SU-DHL-6 (cell line): ENCODE data around the gene PCK2.

Experiments
- H2AFZ ChIP-seq: fragments of 200-600 bp; sonication (generic); 2 replicates; pipeline ENCODE4 v1.6.1; 2014; ENCODE audit warnings: low read depth, mild to moderate bottlenecking, moderate library complexity, mixed read lengths, antibody characterized with exemption, low read length; ENCODE audit not compliant: severe bottlenecking
- H3F3A ChIP-seq: fragments of 200-600 bp; shearing (Covaris generic); 2 replicates; pipeline ENCODE4 v1.6.0; 2016; ENCODE audit warnings: antibody characterized with exemption, mild to moderate bottlenecking; ENCODE audit not compliant: insufficient read depth
- H3K27ac ChIP-seq: fragments of 200-600 bp; sonication (generic); 2 replicates; pipeline ENCODE4 v1.5.1; 2016; ENCODE audit warnings: low read depth, mild to moderate bottlenecking, low read length, moderate library complexity, mixed read lengths
- H3K27me3 ChIP-seq: fragments of 200-600 bp; sonication (generic), shearing (Covaris generic); 2 replicates; pipeline ENCODE4 v1.6.0; 2014; ENCODE audit warnings: mild to moderate bottlenecking, low read length
- H3K36me3 ChIP-seq: fragments of 200-600 bp; sonication (generic); 2 replicates; pipeline ENCODE4 v1.6.1; 2014; ENCODE audit warnings: mild to moderate bottlenecking, low read length, mixed read lengths
- H3K4me2 ChIP-seq: fragments of 300-600, 200-600 bp; shearing (Covaris generic), sonication (generic); 2 replicates; pipeline ENCODE4 v1.6.0; 2014; ENCODE audit warnings: low read length, low read depth, mild to moderate bottlenecking; ENCODE audit not compliant: poor library complexity, severe bottlenecking
- H3K4me3 ChIP-seq: fragments of 200-600 bp; sonication (generic); 2 replicates; pipeline ENCODE4 v1.5.1; 2014; ENCODE audit warnings: antibody characterized with exemption, low read length, mild to moderate bottlenecking, mixed read lengths; ENCODE audit not compliant: insufficient read depth, poor library complexity, severe bottlenecking
- H3K79me2 ChIP-seq: fragments of 200-600 bp; sonication (generic); 2 replicates; pipeline ENCODE4 v1.6.1; 2014; ENCODE audit warnings: mild to moderate bottlenecking, low read length, moderate library complexity; ENCODE audit not compliant: insufficient read depth
- H3K9ac ChIP-seq: fragments of 200-600 bp; sonication (generic); 2 replicates; pipeline ENCODE4 v1.7.0; 2014; ENCODE audit warnings: mild to moderate bottlenecking, low read length
- H3K9me2 ChIP-seq: fragments of 200-600 bp; sonication (generic); replicated peaks from 2 replicates; pipeline ENCODE4 v1.6.1; 2014; ENCODE audit warnings: low read length; ENCODE audit not compliant: insufficient read depth
- H3K9me3 ChIP-seq: fragments of 200-600 bp; sonication (generic); 2 replicates; pipeline ENCODE4 v1.6.1; 2014; ENCODE audit warnings: low read length, mixed read lengths; ENCODE audit not compliant: insufficient read depth
- H4K20me1 ChIP-seq: fragments of 200-600 bp; sonication (generic); 2 replicates; pipeline ENCODE4 v1.6.1; 2014; ENCODE audit warnings: low read depth, mild to moderate bottlenecking, antibody characterized with exemption, low read length, moderate library complexity, mixed read lengths
- EZH2phosphoT487 ChIP-seq: fragments of 200-600 bp; sonication (generic), shearing (Covaris generic); conservative IDR thresholded peaks from 2 replicates; pipeline ENCODE4 v1.6.1; 2018; ENCODE audit warnings: mild to moderate bottlenecking, antibody characterized with exemption, low read length, moderate library complexity, mixed read lengths
- TF ChIP-seq, protein P1 (sequence below): fragments of 200-600 bp; sonication (generic); IDR thresholded peaks from one replicate; pipeline ENCODE4 v1.5.1; 2017; ENCODE audit warnings: antibody characterized with exemption, mild to moderate bottlenecking, low read length, moderate library complexity; ENCODE audit not compliant: insufficient read depth, poor library complexity, severe bottlenecking

The PCK2 gene

DNA sequence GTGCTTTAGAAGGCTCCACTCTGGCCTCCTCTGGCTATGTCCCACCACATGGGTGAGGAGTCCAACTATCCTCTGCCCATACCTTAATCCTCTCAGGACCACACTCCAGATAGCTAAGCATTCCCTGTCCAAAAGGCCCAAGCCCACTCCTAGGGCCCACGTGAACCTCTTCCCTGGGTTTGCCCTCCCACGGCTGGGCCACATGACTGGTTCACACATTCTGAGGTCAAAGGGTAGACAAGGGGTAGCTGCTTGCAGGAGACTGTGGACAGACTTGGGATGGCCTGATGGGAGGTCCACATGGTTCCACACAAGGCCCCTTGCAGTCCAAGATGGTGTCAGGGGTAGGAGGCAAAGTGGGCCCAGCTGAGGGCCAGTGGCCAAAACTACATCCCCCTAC lies 6.0 kb upstream of the PCK2 start:
- Histone ChIP-seq H2AFZ (no peak overlapping the region), H3K4me2 (no peak overlapping the region), H3K36me3 (no peaks in the 10 kb centered on the region), H4K20me1 (no peaks in the 10 kb centered on the region), H3K9me3 (no peaks in the 10 kb centered on the region), H3K4me3 (no peak overlapping the region), H3K9me2 (no peaks in the 10 kb centered on the region), H3K27me3 (no peaks in the 10 kb centered on the region), H3K9ac (no peak overlapping the region), H3F3A (peaks cover 3% of the 10 kb centered on the region; the same call in 1 of the 2 replicates), H3K79me2 (no peaks in the 10 kb centered on the region), H3K27ac (no peak overlapping the region)
- TF ChIP-seq, protein P1, sequence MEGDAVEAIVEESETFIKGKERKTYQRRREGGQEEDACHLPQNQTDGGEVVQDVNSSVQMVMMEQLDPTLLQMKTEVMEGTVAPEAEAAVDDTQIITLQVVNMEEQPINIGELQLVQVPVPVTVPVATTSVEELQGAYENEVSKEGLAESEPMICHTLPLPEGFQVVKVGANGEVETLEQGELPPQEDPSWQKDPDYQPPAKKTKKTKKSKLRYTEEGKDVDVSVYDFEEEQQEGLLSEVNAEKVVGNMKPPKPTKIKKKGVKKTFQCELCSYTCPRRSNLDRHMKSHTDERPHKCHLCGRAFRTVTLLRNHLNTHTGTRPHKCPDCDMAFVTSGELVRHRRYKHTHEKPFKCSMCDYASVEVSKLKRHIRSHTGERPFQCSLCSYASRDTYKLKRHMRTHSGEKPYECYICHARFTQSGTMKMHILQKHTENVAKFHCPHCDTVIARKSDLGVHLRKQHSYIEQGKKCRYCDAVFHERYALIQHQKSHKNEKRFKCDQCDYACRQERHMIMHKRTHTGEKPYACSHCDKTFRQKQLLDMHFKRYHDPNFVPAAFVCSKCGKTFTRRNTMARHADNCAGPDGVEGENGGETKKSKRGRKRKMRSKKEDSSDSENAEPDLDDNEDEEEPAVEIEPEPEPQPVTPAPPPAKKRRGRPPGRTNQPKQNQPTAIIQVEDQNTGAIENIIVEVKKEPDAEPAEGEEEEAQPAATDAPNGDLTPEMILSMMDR, result no peak
- no peak for TF ChIP-seq EZH2phosphoT487

DNA sequence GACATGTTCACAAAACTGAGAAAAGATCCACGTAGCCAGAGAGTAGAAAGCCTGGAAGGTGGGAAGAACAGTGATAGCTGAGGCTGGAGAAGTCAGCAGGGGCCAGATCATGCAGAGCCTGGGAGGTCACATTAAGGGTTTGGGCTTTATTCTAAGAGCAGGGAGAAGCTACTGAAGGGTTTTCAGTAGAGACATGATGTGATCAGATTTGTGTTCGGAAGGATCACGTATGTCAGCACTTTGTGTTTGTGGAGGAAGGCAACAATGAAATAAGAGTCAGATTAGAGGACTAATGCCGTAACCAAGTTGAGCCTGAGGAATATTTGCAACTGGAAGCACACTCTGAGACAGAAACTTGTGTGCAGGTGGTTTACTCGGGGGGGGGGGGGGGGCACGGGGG lies 4.2 kb upstream of the PCK2 start:
- Histone ChIP-seq H3K9ac (no peak overlapping the region), H3K79me2 (peaks cover 4% of the 10 kb centered on the region; the same call in 1 of the 2 replicates), H2AFZ (no peak overlapping the region), H4K20me1 (no peaks in the 10 kb centered on the region), H3K9me3 (no peaks in the 10 kb centered on the region), H3K4me2 (no peak overlapping the region), H3K9me2 (no peaks in the 10 kb centered on the region), H3K27ac (no peak overlapping the region), H3K36me3 (no peaks in the 10 kb centered on the region), H3K27me3 (no peaks in the 10 kb centered on the region), H3F3A (peaks cover 9% of the 10 kb centered on the region), H3K4me3 (no peak overlapping the region)
- TF ChIP-seq EZH2phosphoT487, result no peak
- TF ChIP-seq, protein P1, result no peak

DNA sequence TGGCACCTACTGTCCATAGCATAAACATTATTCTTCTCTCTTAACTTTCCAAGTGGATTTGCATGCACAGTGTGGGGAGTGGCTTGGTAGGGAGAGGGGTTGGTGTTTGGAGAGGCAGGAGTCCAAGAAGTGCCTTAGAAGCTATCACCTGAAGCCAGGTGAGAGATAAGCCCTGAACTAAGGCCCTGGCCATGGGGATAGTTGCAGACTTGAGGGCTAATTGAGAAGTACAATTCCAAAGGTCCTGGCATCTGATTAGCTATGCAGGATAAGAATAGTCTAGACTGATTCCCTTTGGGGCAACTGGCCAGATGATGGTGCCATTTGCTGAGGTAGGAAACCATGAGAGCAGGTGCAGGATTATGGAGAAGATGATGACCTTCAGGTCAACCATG lies 2.0 kb upstream of the PCK2 start:
- Histone ChIP-seq H3K9me3 (no peaks in the 10 kb centered on the region), H4K20me1 (no peaks in the 10 kb centered on the region), H3F3A (peaks cover 19% of the 10 kb centered on the region), H3K27me3 (no peaks in the 10 kb centered on the region), H3K9me2 (no peaks in the 10 kb centered on the region), H3K79me2 (peaks cover 8% of the 10 kb centered on the region; the same call in 1 of the 2 replicates), H3K4me3 (no peak overlapping the region), H3K9ac (no peak overlapping the region), H3K27ac (no peak overlapping the region), H2AFZ (no peak overlapping the region), H3K36me3 (no peaks in the 10 kb centered on the region), H3K4me2 (no peak overlapping the region)
- TF ChIP-seq EZH2phosphoT487, result no peak
- TF ChIP-seq, protein P1, result no peak
